A673 (cell line): ENCODE data around the gene CACNB1. TPM values are rescaled to one million over a fixed set of nuclear protein-coding genes. Genes with fewer than 3 reads are reported as not detected.

ENCODE experiments used
- BruUV-seq: library from RNA; stranded (reverse); fragments of 400-500 nt; replicated peaks from 2 replicates; lab custom pipeline; 2021; lab: Mats Ljungman, UMichigan
- CTCF ChIA-PET: fragments of 300-600 bp; sonication (Branson Sonifier 250); formaldehyde crosslinking; loops from one replicate; lab custom pipeline; 2022; ENCODE audit warnings: antibody characterized with exemption; lab: Charles Lee
- POLR2A ChIA-PET: fragments of 300-600 bp; sonication (Branson Sonifier 250); formaldehyde crosslinking; loops from one replicate; lab custom pipeline; 2022; ENCODE audit warnings: antibody characterized with exemption; ENCODE audit not compliant: low non-redundant PET; lab: Charles Lee
- DNase-seq: peaks from one replicate; pipeline ENCODE4 v3.0.0-alpha.2; 2015; ENCODE audit warnings: low spot score
- H3K27ac ChIP-seq: fragments of 200-600 bp; sonication (generic); 2 replicates; pipeline ENCODE4 v1.5.1; 2016; ENCODE audit warnings: mixed run types, low read depth, mild to moderate bottlenecking, mixed read lengths, antibody characterized with exemption, low read length; ENCODE audit not compliant: poor library complexity, severe bottlenecking
- H3K27me3 ChIP-seq: fragments of 200-600 bp; sonication (generic); replicated peaks from 2 replicates; pipeline ENCODE4 v1.6.1; 2017; ENCODE audit warnings: mixed run types, low read depth, mild to moderate bottlenecking, mixed read lengths, antibody characterized with exemption, low read length; ENCODE audit not compliant: insufficient read depth, poor library complexity
- H3K36me3 ChIP-seq: fragments of 200-600 bp; sonication (generic); 2 replicates; pipeline ENCODE4 v1.6.1; 2016; ENCODE audit warnings: mixed run types, mild to moderate bottlenecking, mixed read lengths, antibody characterized with exemption, low read length; ENCODE audit not compliant: insufficient read depth, poor library complexity, severe bottlenecking
- H3K4me1 ChIP-seq: fragments of 200-600 bp; sonication (generic); 2 replicates; pipeline ENCODE4 v1.6.1; 2017; ENCODE audit warnings: mixed run types, mild to moderate bottlenecking, mixed read lengths, antibody characterized with exemption, low read length; ENCODE audit not compliant: insufficient read depth, poor library complexity, severe bottlenecking
- H3K4me3 ChIP-seq: fragments of 200-600 bp; sonication (generic); 2 replicates; pipeline ENCODE4 v1.5.1; 2016; ENCODE audit warnings: low read depth, mixed run types, mild to moderate bottlenecking, mixed read lengths, low read length; ENCODE audit not compliant: poor library complexity, severe bottlenecking
- H3K9me3 ChIP-seq: fragments of 200-600 bp; sonication (generic); 2 replicates; pipeline ENCODE4 v1.6.1; 2016; ENCODE audit warnings: mixed run types, low read depth, mild to moderate bottlenecking, mixed read lengths, antibody characterized with exemption, low read length; ENCODE audit not compliant: poor library complexity, severe bottlenecking
- EZH2 ChIP-seq: fragments of 200-600 bp; sonication (generic); IDR thresholded peaks from 2 replicates; pipeline ENCODE4 v1.6.1; 2017; ENCODE audit warnings: borderline replicate concordance, low read depth, mild to moderate bottlenecking, mixed read lengths, antibody characterized with exemption, low read length; ENCODE audit not compliant: poor library complexity, severe bottlenecking
- intact Hi-C: fragments of 100-400 bp; cut with micrococcal nuclease; formaldehyde crosslinking; loops from one replicate; pipeline ENCODE4 v1.10.0; 2022; ENCODE audit not compliant: unreplicated experiment
- total RNA-seq: library from RNA; stranded (reverse); gene quantifications from 2 replicates; pipeline ENCODE4 v1.2.3, GENCODE V29; 2021
- TF ChIP-seq, protein P1 (sequence below): fragments of 300-800, 200-600 bp; sonication (generic); conservative IDR thresholded peaks from 2 replicates; pipeline ENCODE4 v1.5.1; 2017; ENCODE audit warnings: low read depth, mild to moderate bottlenecking, antibody characterized with exemption, low read length, moderate library complexity, mixed read lengths

The CACNB1 gene
- total RNA-seq, 1 experiment from 2014 or later: 8.0 TPM

DNA sequence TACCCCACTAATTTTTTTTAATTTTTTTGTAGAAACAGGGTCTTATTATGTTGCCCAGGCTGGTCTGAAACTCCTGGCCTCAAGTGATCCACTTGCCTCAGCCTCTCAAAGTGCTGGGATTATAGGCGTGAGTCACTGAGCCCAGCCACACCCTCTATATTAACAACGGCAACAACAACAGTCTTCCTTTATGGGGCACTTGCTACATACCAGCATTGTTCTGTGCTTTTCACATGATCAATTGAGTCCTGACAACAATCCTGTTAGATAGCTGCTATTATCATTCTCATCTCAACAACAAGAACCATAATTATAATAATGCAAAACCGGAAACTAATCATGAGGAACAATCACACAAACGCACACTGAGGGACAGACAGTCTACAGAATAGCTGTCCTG, 18.9 kb downstream of the CACNB1 start:
- intact Hi-C loops: no loop called here
- Histone ChIP-seq H3K9me3 (no peaks in the 10 kb centered on the region), H3K36me3 (no peaks in the 10 kb centered on the region), H3K27ac (no peak overlapping the region), H3K4me3 (no peak overlapping the region), H3K27me3 (no peaks in the 10 kb centered on the region), H3K4me1 (no peaks in the 10 kb centered on the region)
- no TSS peak for BruUV-seq
- POLR2A ChIA-PET: no interaction called here
- no peak for DNase-seq
- TF ChIP-seq, protein P1, sequence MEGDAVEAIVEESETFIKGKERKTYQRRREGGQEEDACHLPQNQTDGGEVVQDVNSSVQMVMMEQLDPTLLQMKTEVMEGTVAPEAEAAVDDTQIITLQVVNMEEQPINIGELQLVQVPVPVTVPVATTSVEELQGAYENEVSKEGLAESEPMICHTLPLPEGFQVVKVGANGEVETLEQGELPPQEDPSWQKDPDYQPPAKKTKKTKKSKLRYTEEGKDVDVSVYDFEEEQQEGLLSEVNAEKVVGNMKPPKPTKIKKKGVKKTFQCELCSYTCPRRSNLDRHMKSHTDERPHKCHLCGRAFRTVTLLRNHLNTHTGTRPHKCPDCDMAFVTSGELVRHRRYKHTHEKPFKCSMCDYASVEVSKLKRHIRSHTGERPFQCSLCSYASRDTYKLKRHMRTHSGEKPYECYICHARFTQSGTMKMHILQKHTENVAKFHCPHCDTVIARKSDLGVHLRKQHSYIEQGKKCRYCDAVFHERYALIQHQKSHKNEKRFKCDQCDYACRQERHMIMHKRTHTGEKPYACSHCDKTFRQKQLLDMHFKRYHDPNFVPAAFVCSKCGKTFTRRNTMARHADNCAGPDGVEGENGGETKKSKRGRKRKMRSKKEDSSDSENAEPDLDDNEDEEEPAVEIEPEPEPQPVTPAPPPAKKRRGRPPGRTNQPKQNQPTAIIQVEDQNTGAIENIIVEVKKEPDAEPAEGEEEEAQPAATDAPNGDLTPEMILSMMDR: no peak
- no peak for TF ChIP-seq EZH2
- CTCF ChIA-PET: interaction anchor here (0.8 kb wide), 1 partner anchor 196 kb away, joined by 3 read pairs; no protein-coding TSS in a partner anchor

DNA sequence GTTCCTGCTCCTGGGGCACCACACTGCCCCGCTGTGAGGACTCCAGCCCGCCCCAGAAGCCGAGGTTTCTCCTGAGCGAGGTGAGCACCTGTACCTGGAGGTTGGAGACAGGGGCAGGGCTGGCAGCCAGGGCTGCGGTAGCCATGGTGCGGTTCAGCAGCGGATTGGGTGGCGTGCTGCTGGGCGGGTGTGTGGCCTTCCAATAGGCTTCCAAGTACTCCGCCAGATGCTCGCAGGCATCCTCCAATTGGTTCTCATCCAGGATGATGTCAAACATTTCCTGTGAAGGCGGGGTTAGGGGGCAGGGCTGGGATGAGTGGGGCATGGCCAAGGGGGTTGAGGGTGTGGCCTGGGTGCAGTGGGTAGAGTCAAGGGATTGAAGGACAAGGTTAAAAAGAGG, 20.2 kb downstream of the CACNB1 start:
- ChIA-PET CTCF (no interaction called here), POLR2A (no interaction called here)
- no peaks in the 10 kb centered on the region for H3K4me1 ChIP-seq
- TF ChIP-seq, protein P1: no peak
- no peak overlapping the region for H3K27ac ChIP-seq
- H3K9me3 ChIP-seq: no peaks in the 10 kb centered on the region
- no peaks in the 10 kb centered on the region for H3K27me3 ChIP-seq
- intact Hi-C loops: no loop called here
- H3K36me3 ChIP-seq: no peaks in the 10 kb centered on the region
- peak; percentile 37 for DNase-seq
- H3K4me3 ChIP-seq: no peak overlapping the region
- no TSS peak for BruUV-seq

DNA sequence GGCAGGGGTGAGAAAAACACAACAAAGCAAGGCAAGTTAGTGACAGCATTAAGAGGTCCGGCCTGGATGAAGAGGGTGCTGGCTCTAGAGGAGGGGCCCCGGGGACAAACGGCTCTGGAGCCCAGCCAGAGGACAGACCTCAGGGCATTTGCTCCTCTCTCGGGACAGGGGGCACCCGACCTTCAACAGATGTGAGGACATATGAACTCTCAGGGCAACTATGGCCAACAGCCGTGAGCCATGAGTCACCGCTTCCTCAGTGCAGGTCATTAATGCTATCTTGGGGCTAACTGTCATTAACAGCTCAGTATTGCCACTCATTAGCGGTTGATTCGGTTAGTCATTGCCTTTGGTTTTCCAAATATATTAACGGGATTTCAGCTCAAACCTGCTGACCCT, 21.8 kb downstream of the CACNB1 start:
- TF ChIP-seq, protein P1: no peak
- no peak for TF ChIP-seq EZH2
- DNase-seq: no peak
- no peaks in the 10 kb centered on the region for H3K36me3 ChIP-seq
- intact Hi-C loops: no loop called here
- POLR2A ChIA-PET: no interaction called here
- no TSS peak for BruUV-seq
- H3K4me1 ChIP-seq: no peaks in the 10 kb centered on the region
- H3K27ac ChIP-seq: no peak overlapping the region
- H3K4me3 ChIP-seq: no peak overlapping the region
- H3K9me3 ChIP-seq: no peaks in the 10 kb centered on the region
- no peaks in the 10 kb centered on the region for H3K27me3 ChIP-seq
- CTCF ChIA-PET: interaction anchor here (0.6 kb wide), 1 partner anchor 97 kb away, joined by 6 read pairs; no protein-coding TSS in a partner anchor
